Stimulated activated CD4-positive, alpha-beta T cell treated with anti-CD3 and anti-CD28 coated beads, Interleukin-2, amount 100 ng/mL, for 4 hours (primary cell): Measurements from ENCODE around the gene LRP1B.
"Not testable (repeated sequence)": the region's sequence is repeated elsewhere in the genome, so short reads cannot be mapped to it uniquely, and the experiment has no call there.

Experiments used
- DNase-seq: peaks from one replicate; pipeline ENCODE4 v3.0.0-alpha.2; 2020; ENCODE audit warnings: low read depth

Gene LRP1B

GRCh38 chr2:141015341-141016047 lies 1115.3 kb downstream of the LRP1B start:
- DNase-seq = no peak

- DNase-seq = no peak
Measured at GRCh38 chr2:141003967-141004657, 1126.7 kb downstream of the LRP1B start.

GRCh38 chr2:141001750-141002149 lies 1129.1 kb downstream of the LRP1B start:
- DNase-seq = no peak

GRCh38 chr2:140998577-140998976 lies 1132.2 kb downstream of the LRP1B start:
- no peak for DNase-seq

GRCh38 chr2:140998017-140998416 lies 1132.8 kb downstream of the LRP1B start:
- DNase-seq = no peak

GRCh38 chr2:140994856-140995255 lies 1136.0 kb downstream of the LRP1B start:
- DNase-seq = no peak

GRCh38 chr2:140990416-140990815 lies 1140.4 kb downstream of the LRP1B start:
- no peak for DNase-seq

- DNase-seq = no peak
Measured at GRCh38 chr2:140988597-140988996, 1142.2 kb downstream of the LRP1B start.

- DNase-seq = no peak
Measured at GRCh38 chr2:140986456-140986855, 1144.4 kb downstream of the LRP1B start.

- DNase-seq = no peak
Measured at GRCh38 chr2:140975237-140975636, 1155.6 kb downstream of the LRP1B start.

GRCh38 chr2:140972724-140973123 lies 1158.1 kb downstream of the LRP1B start:
- DNase-seq = no peak

GRCh38 chr2:140964324-140964723 lies 1166.5 kb downstream of the LRP1B start:
- not testable (repeated sequence) for DNase-seq

- no peak for DNase-seq
Measured at GRCh38 chr2:140949932-140950331, 1180.9 kb downstream of the LRP1B start.

- no peak for DNase-seq
Measured at GRCh38 chr2:140947236-140947635, 1183.6 kb downstream of the LRP1B start.

GRCh38 chr2:140943867-140944266 lies 1186.9 kb downstream of the LRP1B start:
- no peak for DNase-seq

- no peak for DNase-seq
Measured at GRCh38 chr2:140942284-140942683, 1188.5 kb downstream of the LRP1B start.

GRCh38 chr2:140929849-140930248 lies 1201.0 kb downstream of the LRP1B start:
- DNase-seq = no peak

GRCh38 chr2:140918426-140918825 lies 1212.4 kb downstream of the LRP1B start:
- DNase-seq = no peak

GRCh38 chr2:140916410-140916809 lies 1214.4 kb downstream of the LRP1B start:
- DNase-seq = no peak

- no peak for DNase-seq
Measured at GRCh38 chr2:140910683-140911082, 1220.1 kb downstream of the LRP1B start.

GRCh38 chr2:140905083-140905781 lies 1225.6 kb downstream of the LRP1B start:
- no peak for DNase-seq

GRCh38 chr2:140895378-140895777 lies 1235.4 kb downstream of the LRP1B start:
- no peak for DNase-seq

GRCh38 chr2:140893685-140894084 lies 1237.1 kb downstream of the LRP1B start:
- DNase-seq = no peak
